Loucy (cell line): Measurements from ENCODE around the gene CABLES1.

Source experiments
- EZH2phosphoT487 ChIP-seq: fragments of 200-600 bp; IDR thresholded peaks from 2 replicates; pipeline ENCODE4 v1.6.1; 2018; ENCODE audit warnings: antibody characterized with exemption, mild to moderate bottlenecking, moderate library complexity, borderline replicate concordance
- TF ChIP-seq, protein P1 (sequence below): fragments of 200-600 bp; sonication (generic); conservative IDR thresholded peaks from 2 replicates; pipeline ENCODE4 v1.5.1; 2014; ENCODE audit warnings: mild to moderate bottlenecking, antibody characterized with exemption, low read length

DNA sequence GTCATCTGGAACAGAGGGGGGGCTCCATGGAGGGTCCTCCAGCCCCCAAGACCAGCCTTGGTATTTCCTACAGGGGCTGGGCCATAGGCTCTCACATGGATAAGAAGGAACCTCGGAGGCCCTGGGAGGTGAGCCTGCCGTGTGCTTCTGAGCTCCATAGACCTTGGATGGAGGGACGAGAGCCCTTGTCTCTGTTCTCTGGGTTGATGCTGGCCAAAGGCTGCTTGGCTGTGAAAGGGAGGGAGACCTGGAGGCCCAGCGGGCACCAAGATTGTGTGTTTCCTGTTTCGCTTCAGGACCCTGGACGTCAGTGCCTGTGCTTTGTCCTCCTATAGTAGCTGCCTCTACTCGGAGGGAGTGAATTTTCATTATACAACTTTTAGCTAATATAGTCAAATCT, 20.8 kb downstream of the CABLES1 start:
- TF ChIP-seq, protein P1, sequence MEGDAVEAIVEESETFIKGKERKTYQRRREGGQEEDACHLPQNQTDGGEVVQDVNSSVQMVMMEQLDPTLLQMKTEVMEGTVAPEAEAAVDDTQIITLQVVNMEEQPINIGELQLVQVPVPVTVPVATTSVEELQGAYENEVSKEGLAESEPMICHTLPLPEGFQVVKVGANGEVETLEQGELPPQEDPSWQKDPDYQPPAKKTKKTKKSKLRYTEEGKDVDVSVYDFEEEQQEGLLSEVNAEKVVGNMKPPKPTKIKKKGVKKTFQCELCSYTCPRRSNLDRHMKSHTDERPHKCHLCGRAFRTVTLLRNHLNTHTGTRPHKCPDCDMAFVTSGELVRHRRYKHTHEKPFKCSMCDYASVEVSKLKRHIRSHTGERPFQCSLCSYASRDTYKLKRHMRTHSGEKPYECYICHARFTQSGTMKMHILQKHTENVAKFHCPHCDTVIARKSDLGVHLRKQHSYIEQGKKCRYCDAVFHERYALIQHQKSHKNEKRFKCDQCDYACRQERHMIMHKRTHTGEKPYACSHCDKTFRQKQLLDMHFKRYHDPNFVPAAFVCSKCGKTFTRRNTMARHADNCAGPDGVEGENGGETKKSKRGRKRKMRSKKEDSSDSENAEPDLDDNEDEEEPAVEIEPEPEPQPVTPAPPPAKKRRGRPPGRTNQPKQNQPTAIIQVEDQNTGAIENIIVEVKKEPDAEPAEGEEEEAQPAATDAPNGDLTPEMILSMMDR, result no peak
- no peak for TF ChIP-seq EZH2phosphoT487
